Thymus (tissue), 11 donors: ENCODE data around the gene CCL1. TPM values are rescaled to one million over a fixed set of nuclear protein-coding genes. Genes with fewer than 3 reads are reported as not detected.

Source experiments
- DNase-seq, 9 donors: peaks; one replicate each; pipeline ENCODE4 v3.0.0-alpha.2; 2013; ENCODE audit warnings: low spot score in 9 of 9, low read depth in 6 of 9, missing footprints in 1 of 9
- H3K27ac ChIP-seq, 2 donors: one replicate each; pipeline ENCODE4 v1.5.1; 2013; ENCODE audit warnings: control low read depth in 1 of 2, low read depth in 1 of 2, low read length in 1 of 2, mild to moderate bottlenecking in 1 of 2, moderate library complexity in 1 of 2
- H3K27me3 ChIP-seq, 2 donors: one replicate each; pipeline ENCODE4 v1.5.1; 2013; ENCODE audit warnings: low read length in 1 of 2; ENCODE audit not compliant: control insufficient read depth in 2 of 2, insufficient read depth in 1 of 2
- H3K36me3 ChIP-seq, 2 donors: one replicate each; pipeline ENCODE4 v1.5.1; 2013; ENCODE audit warnings: low read length in 1 of 2, mild to moderate bottlenecking in 1 of 2, moderate library complexity in 1 of 2; ENCODE audit not compliant: control insufficient read depth in 2 of 2, insufficient read depth in 2 of 2
- H3K4me1 ChIP-seq, 2 donors: one replicate each; pipeline ENCODE4 v1.5.1; 2013; ENCODE audit warnings: low read length in 2 of 2; ENCODE audit not compliant: control insufficient read depth in 2 of 2, insufficient read depth in 2 of 2
- H3K4me3 ChIP-seq, 2 donors: one replicate each; pipeline ENCODE4 v1.5.1; 2013; ENCODE audit warnings: low read length in 2 of 2, control low read depth in 1 of 2, mild to moderate bottlenecking in 1 of 2
- H3K9me3 ChIP-seq, 2 donors: one replicate each; pipeline ENCODE4 v1.5.1; 2013; ENCODE audit warnings: low read length in 1 of 2, mild to moderate bottlenecking in 1 of 2; ENCODE audit not compliant: control insufficient read depth in 2 of 2, insufficient read depth in 1 of 2
- WGBS: extraction: QIAGEN DNeasy Blood & Tissue Kit; methylation state at CpG from one replicate; pipeline ENCODE4 v1.1.7; 2013; 5-methylcytosine and 5-hydroxymethylcytosine counted together
- polyA plus RNA-seq: library from polyadenylated mRNA; stranded (reverse); fragments of 200-250 nt; gene quantifications from one replicate; pipeline ENCODE4 v1.2.3, GENCODE V29; 2013
- total RNA-seq: library from RNA; stranded (reverse); fragments of 120-200 nt; gene quantifications from one replicate; pipeline ENCODE4 v1.2.4, GENCODE V29; 2013
- donor health status: healthy.

CCL1 gene
- total and polyA plus RNA-seq, 2 donors, result 0.71 to 6.2 TPM

- WGBS, result 92% methylated on average over 1 of the region's 1 CpG
- DNase-seq, result no peak
- H3K27me3 ChIP-seq, result no peaks in the 10 kb centered on the region
- no peak overlapping the region for H3K4me3 ChIP-seq
- H3K4me1 ChIP-seq, result peaks cover 0 to 3% of the 10 kb centered on the region in 2 donors
- no peaks in the 10 kb centered on the region for H3K9me3 ChIP-seq
- H3K27ac ChIP-seq, result no peak overlapping the region
- no peaks in the 10 kb centered on the region for H3K36me3 ChIP-seq
Measured at GRCh38 chr17:34399725-34400124, 36.7 kb upstream of the CCL1 start.

GRCh38 chr17:34398990-34399389 lies 36.0 kb upstream of the CCL1 start:
- 43% methylated on average over 2 of the region's 2 CpGs for WGBS
- no peak for DNase-seq
- Histone ChIP-seq H3K27me3 (no peaks in the 10 kb centered on the region), H3K27ac (no peak overlapping the region), H3K4me3 (no peak overlapping the region), H3K36me3 (no peaks in the 10 kb centered on the region), H3K4me1 (peaks cover 0 to 3% of the 10 kb centered on the region in 2 donors), H3K9me3 (no peaks in the 10 kb centered on the region)

GRCh38 chr17:34397265-34397664 lies 34.2 kb upstream of the CCL1 start:
- Histone ChIP-seq H3K36me3 (no peaks in the 10 kb centered on the region), H3K27me3 (no peaks in the 10 kb centered on the region), H3K4me3 (no peak overlapping the region), H3K27ac (no peak overlapping the region), H3K9me3 (no peaks in the 10 kb centered on the region), H3K4me1 (peaks cover 0 to 3% of the 10 kb centered on the region in 2 donors)
- DNase-seq, result no peak

- Histone ChIP-seq H3K9me3 (no peaks in the 10 kb centered on the region), H3K27ac (no peak overlapping the region), H3K4me3 (no peak overlapping the region), H3K4me1 (peaks cover 0 to 9% of the 10 kb centered on the region in 2 donors), H3K36me3 (no peaks in the 10 kb centered on the region), H3K27me3 (no peaks in the 10 kb centered on the region)
- WGBS, result 93% methylated on average over 3 of the region's 3 CpGs
- no peak for DNase-seq
Measured at GRCh38 chr17:34393401-34393800, 30.4 kb upstream of the CCL1 start.

GRCh38 chr17:34391241-34391640 lies 28.2 kb upstream of the CCL1 start:
- H3K27ac ChIP-seq, result no peak overlapping the region

GRCh38 chr17:34390649-34391048 lies 27.6 kb upstream of the CCL1 start:
- H3K27me3 ChIP-seq, result no peaks in the 10 kb centered on the region
- peaks cover 0 to 16% of the 10 kb centered on the region in 2 donors for H3K4me1 ChIP-seq
- no peak overlapping the region for H3K27ac ChIP-seq
- no peaks in the 10 kb centered on the region for H3K9me3 ChIP-seq
- no peaks in the 10 kb centered on the region for H3K36me3 ChIP-seq
- WGBS, result 99% methylated on average over 4 of the region's 4 CpGs
- no peak for DNase-seq
- no peak overlapping the region for H3K4me3 ChIP-seq

More at GRCh38 chr17:34391241-34391640, 28.2 kb upstream of the CCL1 start:
- peaks cover 0 to 16% of the 10 kb centered on the region in 2 donors for H3K4me1 ChIP-seq
- no peak overlapping the region for H3K4me3 ChIP-seq
- no peaks in the 10 kb centered on the region for H3K36me3 ChIP-seq
- H3K27me3 ChIP-seq, result no peaks in the 10 kb centered on the region
- H3K9me3 ChIP-seq, result no peaks in the 10 kb centered on the region
- WGBS, result 90% methylated on average over 2 of the region's 2 CpGs
- no peak for DNase-seq

GRCh38 chr17:34389126-34389750 lies 26.2 kb upstream of the CCL1 start:
- DNase-seq, result peak in 1 of 9 donors; percentile 29
- 30% methylated on average over 6 of the region's 6 CpGs for WGBS
- peaks cover 0 to 16% of the 10 kb centered on the region in 2 donors for H3K4me1 ChIP-seq
- no peak overlapping the region for H3K27ac ChIP-seq
- H3K4me3 ChIP-seq, result no peak overlapping the region
- no peaks in the 10 kb centered on the region for H3K36me3 ChIP-seq
- no peaks in the 10 kb centered on the region for H3K27me3 ChIP-seq
- H3K9me3 ChIP-seq, result no peaks in the 10 kb centered on the region

GRCh38 chr17:34387566-34387965 lies 24.5 kb upstream of the CCL1 start:
- Histone ChIP-seq H3K27ac (no peak overlapping the region), H3K4me3 (no peak overlapping the region), H3K36me3 (no peaks in the 10 kb centered on the region), H3K4me1 (peaks cover 0 to 26% of the 10 kb centered on the region in 2 donors), H3K9me3 (no peaks in the 10 kb centered on the region), H3K27me3 (no peaks in the 10 kb centered on the region)
- DNase-seq, result no peak
- 68% methylated on average over 5 of the region's 5 CpGs for WGBS

GRCh38 chr17:34386697-34387550 lies 23.9 kb upstream of the CCL1 start:
- H3K4me3 ChIP-seq, result no peak overlapping the region
- H3K27me3 ChIP-seq, result no peaks in the 10 kb centered on the region
- peaks cover 2 to 30% of the 10 kb centered on the region in 2 donors for H3K4me1 ChIP-seq
- WGBS, result 78% methylated on average over 5 of the region's 5 CpGs
- no peaks in the 10 kb centered on the region for H3K36me3 ChIP-seq
- no peak overlapping the region for H3K27ac ChIP-seq
- DNase-seq, result peak in 1 of 9 donors; percentile 16
- H3K9me3 ChIP-seq, result no peaks in the 10 kb centered on the region
